Myocyte (in vitro differentiated cells): ENCODE results near the gene ZBTB40. TPM values are rescaled to one million over a fixed set of nuclear protein-coding genes. Genes with fewer than 3 reads are reported as not detected.

ENCODE experiments used
- DNase-seq: peaks from one replicate; pipeline ENCODE4 v3.0.0-alpha.2; 2012; ENCODE audit warnings: low read depth
- total RNA-seq: library from RNA; depleted of rRNA; stranded (reverse); fragments of >200 nt; gene quantifications from 2 replicates; pipeline ENCODE4 v1.2.3, GENCODE V29; 2014

Gene ZBTB40
- total RNA-seq, 1 donor from 2014 or later = 19.9 TPM

GRCh38 chr1:22462928-22463327, 11.3 kb downstream of the ZBTB40 start:
- no peak for DNase-seq

- DNase-seq = no peak
Observed at GRCh38 chr1:22465015-22465565, 13.4 kb downstream of the ZBTB40 start.

- no peak for DNase-seq
Observed at GRCh38 chr1:22465671-22466070, 14.0 kb downstream of the ZBTB40 start.

GRCh38 chr1:22470227-22470626, 18.6 kb downstream of the ZBTB40 start:
- DNase-seq = no peak

GRCh38 chr1:22471078-22471477, 19.4 kb downstream of the ZBTB40 start:
- DNase-seq = peak; percentile 28

- peak; percentile 44 for DNase-seq
Observed at GRCh38 chr1:22471610-22472009, 20.0 kb downstream of the ZBTB40 start.

GRCh38 chr1:22472596-22472995, 20.9 kb downstream of the ZBTB40 start:
- no peak for DNase-seq

- DNase-seq = no peak
Observed at GRCh38 chr1:22473952-22474351, 22.3 kb downstream of the ZBTB40 start.

- no peak for DNase-seq
Observed at GRCh38 chr1:22476566-22476965, 24.9 kb downstream of the ZBTB40 start.

- no peak for DNase-seq
Observed at GRCh38 chr1:22483121-22483520, 31.5 kb downstream of the ZBTB40 start.

GRCh38 chr1:22484706-22485345, 33.2 kb downstream of the ZBTB40 start:
- no peak for DNase-seq

GRCh38 chr1:22485431-22485830, 33.8 kb downstream of the ZBTB40 start:
- DNase-seq = no peak

GRCh38 chr1:22487781-22488180, 36.1 kb downstream of the ZBTB40 start:
- no peak for DNase-seq

GRCh38 chr1:22488319-22488718, 36.7 kb downstream of the ZBTB40 start:
- no peak for DNase-seq

- DNase-seq = no peak
Observed at GRCh38 chr1:22489278-22489677, 37.6 kb downstream of the ZBTB40 start.

GRCh38 chr1:22489823-22490222, 38.2 kb downstream of the ZBTB40 start:
- DNase-seq = no peak

GRCh38 chr1:22490309-22490708, 38.7 kb downstream of the ZBTB40 start:
- DNase-seq = no peak

GRCh38 chr1:22491995-22492715, 40.5 kb downstream of the ZBTB40 start:
- DNase-seq = no peak

- no peak for DNase-seq
Observed at GRCh38 chr1:22494144-22494543, 42.5 kb downstream of the ZBTB40 start.

GRCh38 chr1:22494943-22495579, 43.4 kb downstream of the ZBTB40 start:
- DNase-seq = no peak

GRCh38 chr1:22496536-22497160, 45.0 kb downstream of the ZBTB40 start:
- no peak for DNase-seq

GRCh38 chr1:22498463-22498862, 46.8 kb downstream of the ZBTB40 start:
- no peak for DNase-seq
